ENCODE measurements around the gene LIAS. TPM values are rescaled to one million over a fixed set of nuclear protein-coding genes. Genes with fewer than 3 reads are reported as not detected.

LIAS gene
- total RNA-seq, 1 experiment from 2014 or later, result 6.8 TPM

GRCh38 chr4:39522068-39522467 is 63.2 kb downstream of the LIAS start:
- H3K27ac ChIP-seq (ENCODE audit: low read length), result peak overlapping the region; percentile 80

GRCh38 chr4:39524161-39524957 is 65.5 kb downstream of the LIAS start:
- H3K4me3 ChIP-seq (ENCODE audit: low read depth in 2 of 2, low read length in 2 of 2), result peak overlapping the region; percentile 92 to 96

More at GRCh38 chr4:39522068-39522467, 63.2 kb downstream of the LIAS start:
- intact Hi-C loops (cut with micrococcal nuclease; ENCODE audit: unreplicated experiment), result no loop called here
- Histone ChIP-seq H3K9me3 (ENCODE audit: control insufficient read depth, insufficient read depth, low read depth, low read length) (no peaks in the 10 kb centered on the region), H3K36me3 (ENCODE audit: control insufficient read depth, insufficient read depth, low read length) (peaks cover 12% of the 10 kb centered on the region), H3K4me3 (ENCODE audit: low read depth in 2 of 2, low read length in 2 of 2) (peak overlapping the region; percentile 92 to 96), H3K27me3 (ENCODE audit: control insufficient read depth, insufficient read depth, low read length) (no peaks in the 10 kb centered on the region), H3K4me1 (ENCODE audit: control insufficient read depth, insufficient read depth, low read length) (peaks cover 22% of the 10 kb centered on the region)
- TF ChIP-seq REST (IDR thresholded peaks at IDR 0.05; ENCODE audit: insufficient read depth in 1 of 2, low read depth in 2 of 2, low read length in 1 of 2), result no peak
- no peak for TF ChIP-seq POLR2AphosphoS5 (IDR thresholded peaks at IDR 0.05; ENCODE audit: low read depth, low read length)
- no peak for TF ChIP-seq CTCF (IDR thresholded peaks at IDR 0.05)
- no peak for TF ChIP-seq TCF7L2 (IDR thresholded peaks at IDR 0.05; ENCODE audit: low read depth, low read length)
- TF ChIP-seq SIN3A (IDR thresholded peaks at IDR 0.05; ENCODE audit: borderline replicate concordance, insufficient read depth, low read depth, low read length), result no peak
- no TSS peak for BruUV-seq (replicated peaks)
- DNase-seq (ENCODE audit: low read depth, low spot score), result no peak
- no peak for ATAC-seq
- ChIA-PET POLR2A (no interaction called here), CTCF (no interaction called here)
- in situ Hi-C loops (cut with HindIII; ENCODE audit: low pct_unique_long_range_greater_than_20kb, low sequenced_read_pairs), result no loop called here

More at GRCh38 chr4:39524161-39524957, 65.5 kb downstream of the LIAS start:
- CTCF ChIA-PET, result no interaction called here
- BruUV-seq (replicated peaks), result no TSS peak
- in situ Hi-C loops (cut with HindIII; ENCODE audit: low pct_unique_long_range_greater_than_20kb, low sequenced_read_pairs) (no loop called here), intact Hi-C loops (cut with micrococcal nuclease; ENCODE audit: unreplicated experiment) (no loop called here)
- peaks cover 22% of the 10 kb centered on the region for H3K4me1 ChIP-seq (ENCODE audit: control insufficient read depth, insufficient read depth, low read length)
- no peak for TF ChIP-seq REST (IDR thresholded peaks at IDR 0.05; ENCODE audit: insufficient read depth in 1 of 2, low read depth in 2 of 2, low read length in 1 of 2)
- no peak for TF ChIP-seq CTCF (IDR thresholded peaks at IDR 0.05)
- TF ChIP-seq POLR2AphosphoS5 (IDR thresholded peaks at IDR 0.05; ENCODE audit: low read depth, low read length), result no peak
- no peak for TF ChIP-seq TCF7L2 (IDR thresholded peaks at IDR 0.05; ENCODE audit: low read depth, low read length)
- POLR2A ChIA-PET, result interaction anchor here (0.6 to 0.8 kb wide), 2 partner anchors 88 to 108 kb away, joined by 4 to 12 read pairs; no protein-coding TSS in a partner anchor
- no peaks in the 10 kb centered on the region for H3K9me3 ChIP-seq (ENCODE audit: control insufficient read depth, insufficient read depth, low read depth, low read length)
- peaks cover 12% of the 10 kb centered on the region for H3K36me3 ChIP-seq (ENCODE audit: control insufficient read depth, insufficient read depth, low read length)
- ATAC-seq, result no peak
- no peaks in the 10 kb centered on the region for H3K27me3 ChIP-seq (ENCODE audit: control insufficient read depth, insufficient read depth, low read length)
- H3K27ac ChIP-seq (ENCODE audit: low read length), result peak overlapping the region; percentile 98
- DNase-seq (ENCODE audit: low read depth, low spot score), result no peak

All from Panc1 (cell line).